ENCODE measurements around the gene SEC63.

GRCh38 chr6:107871976-107872375, 86.0 kb downstream of the SEC63 start:
- no peak for TF ChIP-seq TARDBP (IDR thresholded peaks at IDR 0.05)
- no peak for TF ChIP-seq ELF4 (IDR thresholded peaks at IDR 0.05)
- TF ChIP-seq BHLHE40 (IDR thresholded peaks at IDR 0.05; ENCODE audit: borderline replicate concordance), result no peak
- TF ChIP-seq SUZ12 (IDR thresholded peaks at IDR 0.05), result no peak
- no peak for TF ChIP-seq SP1 (IDR thresholded peaks at IDR 0.05)
- no peak for TF ChIP-seq ZNF384 (IDR thresholded peaks at IDR 0.05)
- TF ChIP-seq FOXK2 (IDR thresholded peaks at IDR 0.05), result no peak
- no peak for TF ChIP-seq FOXM1 (IDR thresholded peaks at IDR 0.05; ENCODE audit: borderline replicate concordance)
- TF ChIP-seq PKNOX1 (IDR thresholded peaks at IDR 0.05), result no peak
- TF ChIP-seq FOXA1 (IDR thresholded peaks at IDR 0.05), result no peak
- TF ChIP-seq ARNT (IDR thresholded peaks at IDR 0.05), result no peak
- no peak for TF ChIP-seq NFRKB (IDR thresholded peaks at IDR 0.05)
- no peak for TF ChIP-seq L3MBTL2 (conservative IDR thresholded peaks at IDR 0.05)
